Activated T-cell treated with anti-CD3 and anti-CD28 coated beads, Interleukin-2, amount 50 U/mL, for 72 hours (primary cell): ENCODE data around the gene KLHDC4. TPM values are rescaled to one million over a fixed set of nuclear protein-coding genes. Genes with fewer than 3 reads are reported as not detected.

Experiments used
- ATAC-seq, 2 donors: fragments of 150-1000 bp; cut with Tn5 transposase; replicated peaks in 1 of 2; 2 replicates each; pipeline ENCODE4 v1.10.0; 2021; ENCODE audit warnings: moderate library complexity in 2 of 2, mild to moderate bottlenecking in 1 of 2
- DNase-seq, 2 donors: peaks; one replicate each; pipeline ENCODE4 v3.0.0; 2021 to 2022; ENCODE audit warnings: mixed read lengths in 1 of 2
- H3K27ac Mint-ChIP-seq: one replicate; pipeline ENCODE4 v1.8.0; 2022; ENCODE audit warnings: mild to moderate bottlenecking, moderate library complexity, mixed read lengths
- H3K27me3 Mint-ChIP-seq: one replicate; pipeline ENCODE4 v1.8.0; 2022; ENCODE audit warnings: low read depth, mixed read lengths
- H3K36me3 Mint-ChIP-seq, 2 donors: one replicate each; pipeline ENCODE4 v1.8.0; 2022; ENCODE audit warnings: mixed read lengths in 2 of 2, mild to moderate bottlenecking in 1 of 2; ENCODE audit not compliant: insufficient read depth in 2 of 2
- H3K4me1 Mint-ChIP-seq: one replicate; pipeline ENCODE4 v1.8.0; 2022; ENCODE audit warnings: low read depth, mixed read lengths
- H3K4me3 Mint-ChIP-seq, 2 donors: one replicate each; pipeline ENCODE4 v1.8.0; 2022; ENCODE audit warnings: mild to moderate bottlenecking in 2 of 2, mixed read lengths in 2 of 2, moderate library complexity in 2 of 2
- H3K9me3 Mint-ChIP-seq, 2 donors: one replicate each; pipeline ENCODE4 v1.8.0; 2022; ENCODE audit warnings: mixed read lengths in 2 of 2
- total RNA-seq, 2 donors: library from RNA; stranded (reverse); gene quantifications; one replicate each; pipeline ENCODE4 v1.2.3, GENCODE V29; 2022

KLHDC4 gene
- total RNA-seq, 2 donors from 2014 or later = 85.5 to 108 TPM

- H3K36me3 Mint-ChIP-seq = peaks cover 2 to 21% of the 10 kb centered on the region in 2 donors
- no peaks in the 10 kb centered on the region for H3K27me3 Mint-ChIP-seq
- H3K27ac Mint-ChIP-seq = no peak overlapping the region
- no peaks in the 10 kb centered on the region for H3K9me3 Mint-ChIP-seq
- H3K4me3 Mint-ChIP-seq = no peak overlapping the region
- ATAC-seq (no peak), DNase-seq (no peak)
- no peaks in the 10 kb centered on the region for H3K4me1 Mint-ChIP-seq
Measured at GRCh38 chr16:87747626-87748414, 18.0 kb downstream of the KLHDC4 start.

GRCh38 chr16:87746178-87746577 is 19.6 kb downstream of the KLHDC4 start:
- ATAC-seq (no peak), DNase-seq (no peak)
- Mint-ChIP-seq H3K27ac (no peak overlapping the region), H3K4me3 (no peak overlapping the region), H3K27me3 (no peaks in the 10 kb centered on the region), H3K9me3 (no peaks in the 10 kb centered on the region), H3K36me3 (peaks cover 6 to 18% of the 10 kb centered on the region in 2 donors), H3K4me1 (no peaks in the 10 kb centered on the region)

GRCh38 chr16:87744750-87745514 is 20.9 kb downstream of the KLHDC4 start:
- ATAC-seq (peak in 1 of 2 donors; percentile 24), DNase-seq (no peak)
- Mint-ChIP-seq H3K27ac (no peak overlapping the region), H3K4me3 (no peak overlapping the region), H3K4me1 (no peaks in the 10 kb centered on the region), H3K27me3 (no peaks in the 10 kb centered on the region), H3K9me3 (no peaks in the 10 kb centered on the region), H3K36me3 (peaks cover 6 to 16% of the 10 kb centered on the region in 2 donors)

- H3K4me1 Mint-ChIP-seq = no peaks in the 10 kb centered on the region
- no peaks in the 10 kb centered on the region for H3K27me3 Mint-ChIP-seq
- H3K9me3 Mint-ChIP-seq = no peaks in the 10 kb centered on the region
- DNase-seq = no peak
- no peak overlapping the region for H3K27ac Mint-ChIP-seq
- no peak overlapping the region for H3K4me3 Mint-ChIP-seq
- peaks cover 4 to 9% of the 10 kb centered on the region in 2 donors for H3K36me3 Mint-ChIP-seq
- ATAC-seq = no peak
Measured at GRCh38 chr16:87742781-87743490, 22.9 kb downstream of the KLHDC4 start.

- H3K27me3 Mint-ChIP-seq = no peaks in the 10 kb centered on the region
- H3K36me3 Mint-ChIP-seq = peaks cover 4 to 8% of the 10 kb centered on the region in 2 donors
- peak overlapping the region; percentile 21 for H3K27ac Mint-ChIP-seq
- DNase-seq = no peak
- no peak for ATAC-seq
- H3K4me3 Mint-ChIP-seq = no peak overlapping the region
- H3K9me3 Mint-ChIP-seq = no peaks in the 10 kb centered on the region
- H3K4me1 Mint-ChIP-seq = no peaks in the 10 kb centered on the region
Measured at GRCh38 chr16:87741700-87742415, 23.9 kb downstream of the KLHDC4 start.

- ATAC-seq = no peak
- H3K27ac Mint-ChIP-seq = no peak overlapping the region
- H3K36me3 Mint-ChIP-seq = peaks cover 5 to 7% of the 10 kb centered on the region in 2 donors
- no peak for DNase-seq
- H3K4me1 Mint-ChIP-seq = no peaks in the 10 kb centered on the region
- H3K27me3 Mint-ChIP-seq = no peaks in the 10 kb centered on the region
- H3K4me3 Mint-ChIP-seq = no peak overlapping the region
- H3K9me3 Mint-ChIP-seq = no peaks in the 10 kb centered on the region
Measured at GRCh38 chr16:87740909-87741424, 24.8 kb downstream of the KLHDC4 start.

GRCh38 chr16:87740441-87740840 is 25.3 kb downstream of the KLHDC4 start:
- ATAC-seq (no peak), DNase-seq (no peak)
- Mint-ChIP-seq H3K36me3 (peaks cover 5 to 6% of the 10 kb centered on the region in 2 donors), H3K4me1 (no peaks in the 10 kb centered on the region), H3K27ac (no peak overlapping the region), H3K4me3 (no peak overlapping the region), H3K9me3 (no peaks in the 10 kb centered on the region), H3K27me3 (no peaks in the 10 kb centered on the region)

- H3K27ac Mint-ChIP-seq = no peak overlapping the region
- no peak for DNase-seq
- H3K4me1 Mint-ChIP-seq = no peaks in the 10 kb centered on the region
- H3K36me3 Mint-ChIP-seq = peaks cover 3 to 6% of the 10 kb centered on the region in 2 donors
- H3K9me3 Mint-ChIP-seq = no peaks in the 10 kb centered on the region
- no peak for ATAC-seq
- no peak overlapping the region for H3K4me3 Mint-ChIP-seq
- H3K27me3 Mint-ChIP-seq = no peaks in the 10 kb centered on the region
Measured at GRCh38 chr16:87739801-87740200, 26.0 kb downstream of the KLHDC4 start.

- DNase-seq = no peak
- no peaks in the 10 kb centered on the region for H3K27me3 Mint-ChIP-seq
- H3K36me3 Mint-ChIP-seq = peaks cover 6 to 9% of the 10 kb centered on the region in 2 donors
- ATAC-seq = no peak
- H3K9me3 Mint-ChIP-seq = no peaks in the 10 kb centered on the region
- H3K4me3 Mint-ChIP-seq = no peak overlapping the region
- H3K4me1 Mint-ChIP-seq = peaks cover 10% of the 10 kb centered on the region
- no peak overlapping the region for H3K27ac Mint-ChIP-seq
Measured at GRCh38 chr16:87736008-87736382, 29.8 kb downstream of the KLHDC4 start.

- peaks cover 6 to 11% of the 10 kb centered on the region in 2 donors for H3K36me3 Mint-ChIP-seq
- H3K4me1 Mint-ChIP-seq = peaks cover 10% of the 10 kb centered on the region
- H3K27me3 Mint-ChIP-seq = no peaks in the 10 kb centered on the region
- no peak overlapping the region for H3K4me3 Mint-ChIP-seq
- DNase-seq = no peak
- ATAC-seq = no peak
- H3K9me3 Mint-ChIP-seq = no peaks in the 10 kb centered on the region
- H3K27ac Mint-ChIP-seq = no peak overlapping the region
Measured at GRCh38 chr16:87735270-87736007, 30.3 kb downstream of the KLHDC4 start.

- Mint-ChIP-seq H3K9me3 (no peaks in the 10 kb centered on the region), H3K4me3 (no peak overlapping the region), H3K27ac (no peak overlapping the region), H3K4me1 (peaks cover 10% of the 10 kb centered on the region), H3K36me3 (peaks cover 6 to 12% of the 10 kb centered on the region in 2 donors), H3K27me3 (no peaks in the 10 kb centered on the region)
- DNase-seq = no peak
- no peak for ATAC-seq
Measured at GRCh38 chr16:87734644-87735043, 31.1 kb downstream of the KLHDC4 start.

- peaks cover 10% of the 10 kb centered on the region for H3K4me1 Mint-ChIP-seq
- no peaks in the 10 kb centered on the region for H3K27me3 Mint-ChIP-seq
- peaks cover 8 to 15% of the 10 kb centered on the region in 2 donors for H3K36me3 Mint-ChIP-seq
- no peak overlapping the region for H3K27ac Mint-ChIP-seq
- DNase-seq (no peak), ATAC-seq (no peak)
- no peak overlapping the region for H3K4me3 Mint-ChIP-seq
- no peaks in the 10 kb centered on the region for H3K9me3 Mint-ChIP-seq
Measured at GRCh38 chr16:87733190-87733589, 32.6 kb downstream of the KLHDC4 start.
